IgD-negative memory B cell (primary cell): Measurements from ENCODE around the gene CAMK2G. TPM values are rescaled to one million over a fixed set of nuclear protein-coding genes. Genes with fewer than 3 reads are reported as not detected.
"Not testable (repeated sequence)": the region's sequence is repeated elsewhere in the genome, so short reads cannot be mapped to it uniquely, and the experiment has no call there.

Experiments
- H3K27ac Mint-ChIP-seq, 3 donors: one replicate each; pipeline ENCODE4 v1.8.0; 2020 to 2022; ENCODE audit warnings: mild to moderate bottlenecking in 3 of 3, mixed read lengths in 3 of 3, moderate library complexity in 1 of 3
- H3K27me3 Mint-ChIP-seq: one replicate; pipeline ENCODE4 v1.8.0; 2021; ENCODE audit warnings: mixed read lengths
- H3K36me3 Mint-ChIP-seq: one replicate; pipeline ENCODE4 v1.8.0; 2020; ENCODE audit warnings: mild to moderate bottlenecking, mixed read lengths
- H3K4me1 Mint-ChIP-seq, 3 donors: one replicate each; pipeline ENCODE4 v1.8.0; 2020 to 2022; ENCODE audit warnings: mixed read lengths in 3 of 3, mild to moderate bottlenecking in 1 of 3
- H3K4me3 Mint-ChIP-seq, 4 donors: one replicate each; pipeline ENCODE4 v1.8.0; 2020 to 2022; ENCODE audit warnings: mild to moderate bottlenecking in 4 of 4, mixed read lengths in 4 of 4, moderate library complexity in 3 of 4
- H3K9me3 Mint-ChIP-seq, 3 donors: one replicate each; pipeline ENCODE4 v1.8.0; 2020 to 2021; ENCODE audit warnings: mixed read lengths in 3 of 3, mild to moderate bottlenecking in 1 of 3
- polyA plus RNA-seq: library from polyadenylated mRNA; unstranded; fragments of 300-500 nt; fragmentation: Illumina TruSeq; gene quantifications from one replicate; pipeline ENCODE4 v1.2.3, GENCODE V29; 2021

Gene CAMK2G
- polyA plus RNA-seq, 1 donor from 2014 or later, result 7.2 TPM

DNA sequence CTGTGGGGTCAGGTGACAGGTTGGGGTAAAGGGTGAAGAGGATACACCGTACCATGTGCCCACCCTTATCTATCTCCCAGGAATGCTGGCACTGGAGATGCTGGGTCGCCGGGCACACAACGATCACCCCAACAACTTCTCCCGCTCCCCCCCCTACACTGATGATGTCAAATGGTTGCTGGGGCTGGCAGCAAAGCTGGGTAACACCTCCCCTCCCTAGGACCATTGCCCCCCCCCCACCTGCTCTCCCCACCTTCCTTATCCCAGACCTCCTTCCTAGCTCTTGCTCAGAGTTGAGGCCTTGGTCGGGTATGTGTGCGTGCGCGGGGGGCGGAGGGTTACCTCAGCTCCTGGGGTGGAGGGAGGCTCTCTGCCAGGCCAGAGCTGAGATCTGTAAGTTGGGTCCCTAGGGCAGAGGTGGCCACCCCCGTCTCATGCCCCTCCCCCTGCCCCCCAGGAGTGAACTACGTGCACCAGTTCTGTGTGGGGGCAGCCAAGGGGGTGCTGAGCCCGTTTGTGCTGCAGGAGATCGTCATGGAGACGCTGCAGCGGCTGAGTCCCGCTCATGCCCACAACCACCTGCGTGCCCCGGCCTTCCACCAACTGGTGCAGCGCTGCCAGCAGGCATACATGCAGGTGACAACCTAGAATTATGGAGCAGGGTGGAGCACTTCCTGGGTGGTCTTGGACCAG is 73.6 kb downstream of the CAMK2G start:
- Mint-ChIP-seq H3K36me3 (peaks cover 6% of the 10 kb centered on the region), H3K9me3 (no peaks in the 10 kb centered on the region), H3K4me3 (no peak overlapping the region), H3K27ac (peak overlapping the region in 1 of 3 donors; percentile 89), H3K27me3 (no peaks in the 10 kb centered on the region), H3K4me1 (peaks cover 6 to 19% (median 8%) of the 10 kb centered on the region in 3 donors)

DNA sequence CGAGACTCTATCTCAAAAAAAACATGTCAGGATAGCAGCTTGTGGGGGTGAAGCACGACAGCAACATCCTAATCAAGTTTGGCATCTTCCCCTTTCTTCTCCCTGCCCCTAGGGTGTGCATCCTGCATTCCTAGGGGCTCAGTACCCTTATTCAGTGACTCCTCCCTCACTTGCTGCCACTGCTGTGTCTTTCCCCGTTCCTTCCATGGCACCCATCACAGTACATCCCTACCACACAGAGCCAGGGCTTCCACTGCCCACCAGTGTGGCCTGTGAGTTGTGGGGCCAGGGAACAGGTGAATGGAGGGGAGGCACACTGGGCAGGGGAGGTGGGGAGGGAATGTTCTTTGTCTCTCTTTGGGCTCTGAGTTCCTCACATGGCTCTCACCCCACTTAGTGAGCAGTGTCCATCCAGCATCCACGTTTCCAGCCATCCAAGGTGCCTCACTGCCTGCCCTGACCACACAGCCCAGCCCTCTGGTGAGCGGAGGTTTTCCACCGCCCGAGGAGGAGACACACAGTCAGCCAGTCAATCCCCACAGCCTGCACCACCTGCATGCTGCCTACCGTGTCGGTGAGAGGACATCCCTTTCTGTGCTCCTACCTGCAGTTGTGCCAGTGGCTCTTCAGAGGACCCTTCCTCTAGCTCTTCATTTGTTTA is 74.3 kb downstream of the CAMK2G start:
- Mint-ChIP-seq H3K36me3 (peaks cover 6% of the 10 kb centered on the region), H3K4me1 (peaks cover 6 to 19% (median 8%) of the 10 kb centered on the region in 3 donors), H3K9me3 (no peaks in the 10 kb centered on the region), H3K27ac (peak overlapping the region in 2 of 3 donors; percentile 48 to 89), H3K27me3 (no peaks in the 10 kb centered on the region), H3K4me3 (no peak overlapping the region)

DNA sequence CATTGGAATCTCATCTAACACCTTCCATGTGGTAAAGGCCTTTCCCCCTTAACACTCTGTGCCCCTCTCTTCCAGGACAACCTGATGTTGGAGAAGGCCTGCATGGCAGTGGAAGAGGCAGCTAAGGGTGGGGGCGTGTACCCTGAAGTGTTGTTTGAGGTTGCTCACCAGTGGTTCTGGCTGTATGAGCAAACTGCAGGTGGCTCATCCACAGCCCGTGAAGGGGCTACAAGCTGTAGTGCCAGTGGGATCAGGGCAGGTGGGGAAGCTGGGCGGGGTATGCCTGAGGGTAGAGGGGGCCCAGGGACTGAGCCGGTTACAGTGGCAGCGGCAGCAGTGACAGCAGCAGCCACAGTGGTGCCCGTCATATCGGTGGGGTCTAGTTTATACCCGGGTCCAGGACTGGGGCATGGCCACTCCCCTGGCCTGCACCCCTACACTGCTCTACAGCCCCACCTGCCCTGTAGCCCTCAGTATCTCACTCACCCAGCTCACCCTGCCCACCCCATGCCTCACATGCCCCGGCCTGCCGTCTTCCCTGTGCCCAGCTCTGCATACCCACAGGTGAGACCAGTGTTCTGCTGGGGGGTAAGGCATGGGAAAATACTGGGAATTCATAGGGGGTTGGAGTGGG is 75.3 kb downstream of the CAMK2G start:
- peaks cover 5 to 16% (median 7%) of the 10 kb centered on the region in 3 donors for H3K4me1 Mint-ChIP-seq
- no peak overlapping the region for H3K4me3 Mint-ChIP-seq
- no peaks in the 10 kb centered on the region for H3K27me3 Mint-ChIP-seq
- H3K9me3 Mint-ChIP-seq, result no peaks in the 10 kb centered on the region
- peak overlapping the region in 2 of 3 donors; percentile 48 to 89 for H3K27ac Mint-ChIP-seq
- peaks cover 6% of the 10 kb centered on the region for H3K36me3 Mint-ChIP-seq

DNA sequence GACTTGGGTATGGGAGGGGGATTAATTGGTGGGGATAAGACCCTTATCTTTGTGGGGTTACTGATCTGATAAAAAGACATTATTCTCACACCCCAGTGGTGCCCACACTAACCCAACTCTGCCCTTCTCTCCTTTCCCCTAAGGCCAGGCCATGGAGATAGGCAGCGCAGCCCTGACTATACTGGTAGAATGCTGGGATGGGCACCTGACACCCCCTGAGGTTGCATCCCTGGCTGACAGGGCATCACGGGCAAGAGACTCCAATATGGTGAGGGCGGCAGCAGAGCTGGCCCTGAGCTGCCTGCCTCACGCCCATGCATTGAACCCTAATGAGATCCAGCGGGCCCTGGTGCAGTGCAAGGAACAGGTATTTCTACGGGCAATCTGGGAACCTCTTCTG is 76.3 kb downstream of the CAMK2G start:
- no peak overlapping the region for H3K4me3 Mint-ChIP-seq

DNA sequence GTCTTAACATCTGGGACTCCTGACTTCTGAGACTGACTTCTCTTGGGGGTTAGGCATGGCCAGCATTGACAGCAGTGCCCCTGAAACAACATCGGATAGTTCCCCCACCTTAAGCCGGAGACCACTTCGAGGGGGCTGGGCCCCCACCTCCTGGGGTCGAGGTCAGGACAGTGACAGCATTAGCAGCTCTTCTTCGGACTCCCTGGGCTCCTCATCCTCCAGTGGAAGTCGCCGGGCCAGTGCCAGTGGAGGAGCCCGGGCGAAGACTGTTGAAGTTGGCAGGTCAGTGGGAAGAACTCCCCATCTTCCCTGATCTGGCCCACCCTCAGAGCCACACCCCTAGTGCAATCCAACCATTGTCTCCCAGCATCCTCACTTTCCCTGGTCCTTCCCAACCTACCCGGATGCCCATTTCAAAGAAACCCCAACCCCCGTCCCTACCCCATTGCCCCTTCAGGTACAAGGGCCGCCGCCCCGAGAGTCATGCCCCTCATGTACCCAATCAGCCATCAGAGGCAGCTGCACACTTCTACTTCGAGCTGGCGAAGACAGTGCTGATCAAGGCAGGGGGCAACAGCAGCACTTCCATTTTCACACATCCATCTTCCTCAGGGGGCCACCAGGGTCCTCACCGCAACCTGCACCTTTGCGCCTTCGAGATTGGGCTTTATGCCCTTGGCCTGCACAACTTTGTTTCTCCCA is 76.9 kb downstream of the CAMK2G start:
- Mint-ChIP-seq H3K27ac (peak overlapping the region in 2 of 3 donors; percentile 27 to 78), H3K4me3 (no peak overlapping the region), H3K9me3 (no peaks in the 10 kb centered on the region), H3K27me3 (no peaks in the 10 kb centered on the region), H3K4me1 (peaks cover 0 to 4% (median 0%) of the 10 kb centered on the region in 3 donors), H3K36me3 (peaks cover 2% of the 10 kb centered on the region)

More for the DNA sequence above, 76.3 kb downstream of the CAMK2G start:
- Mint-ChIP-seq H3K27me3 (no peaks in the 10 kb centered on the region), H3K4me1 (peaks cover 0 to 7% (median 0%) of the 10 kb centered on the region in 3 donors), H3K27ac (peak overlapping the region in 2 of 3 donors; percentile 8 to 78), H3K36me3 (peaks cover 2% of the 10 kb centered on the region), H3K9me3 (no peaks in the 10 kb centered on the region)

DNA sequence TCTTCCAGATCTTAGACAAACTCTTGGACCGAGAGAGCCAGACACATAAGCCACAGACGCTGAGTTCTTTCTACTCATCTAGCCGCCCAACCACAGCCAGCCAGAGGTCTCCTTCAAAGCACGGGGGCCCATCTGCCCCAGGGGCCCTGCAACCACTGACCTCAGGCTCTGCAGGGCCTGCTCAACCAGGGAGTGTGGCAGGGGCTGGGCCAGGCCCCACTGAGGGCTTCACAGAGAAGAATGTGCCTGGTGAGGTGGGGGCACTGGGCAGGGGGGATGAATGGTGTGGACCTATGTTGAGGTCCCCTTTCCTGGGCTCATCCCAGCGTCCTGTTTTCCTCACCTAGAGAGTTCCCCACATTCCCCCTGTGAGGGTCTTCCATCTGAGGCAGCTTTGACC is 77.6 kb downstream of the CAMK2G start:
- Mint-ChIP-seq H3K4me1 (peaks cover 0 to 4% (median 0%) of the 10 kb centered on the region in 3 donors), H3K27me3 (no peaks in the 10 kb centered on the region), H3K9me3 (no peaks in the 10 kb centered on the region), H3K36me3 (no peaks in the 10 kb centered on the region), H3K4me3 (no peak overlapping the region), H3K27ac (no peak overlapping the region)

DNA sequence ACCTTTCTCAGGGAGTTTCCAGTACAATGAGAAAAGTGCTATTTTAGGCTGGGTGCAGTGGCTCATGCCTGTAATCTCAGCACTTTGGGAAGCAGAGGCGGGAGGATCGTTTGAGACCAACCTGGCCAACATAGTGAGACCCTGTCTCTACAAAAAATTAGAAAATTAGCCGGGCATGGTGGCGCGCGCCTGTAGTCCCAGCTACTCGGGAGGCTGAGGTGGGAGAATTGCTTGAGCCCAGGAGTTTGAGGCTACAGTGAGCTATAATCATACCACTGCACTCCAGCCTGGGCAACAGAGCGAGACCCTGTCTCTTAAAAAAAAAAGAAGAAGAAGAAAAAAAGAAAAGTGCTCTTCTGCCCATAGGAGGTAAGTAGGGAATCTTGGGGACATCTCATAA is 78.3 kb downstream of the CAMK2G start:
- H3K4me1 Mint-ChIP-seq, H3K4me3 Mint-ChIP-seq: not testable (repeated sequence)
- H3K27ac Mint-ChIP-seq, result peak overlapping the region in 2 of 3 donors; percentile 41 to 54

DNA sequence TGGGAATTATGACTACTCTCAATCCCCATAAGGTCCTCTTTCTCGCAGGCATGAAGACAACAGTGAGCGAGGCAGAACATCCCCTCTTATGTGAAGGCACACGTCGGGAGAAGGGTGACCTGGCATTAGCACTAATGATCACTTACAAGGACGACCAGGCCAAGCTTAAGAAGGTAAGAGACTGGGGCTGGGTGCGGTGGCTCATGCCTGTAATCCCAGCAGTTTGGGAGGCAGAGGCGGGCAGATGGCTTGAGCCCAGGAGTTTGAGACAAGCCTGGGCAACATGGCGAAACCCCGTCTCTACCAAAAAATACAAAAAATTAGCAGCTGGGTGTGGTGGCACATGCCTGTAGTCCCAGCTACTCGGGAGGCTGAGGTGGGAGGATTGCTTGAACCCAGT is 78.9 kb downstream of the CAMK2G start:
- not testable (repeated sequence) for H3K36me3 Mint-ChIP-seq, H3K4me1 Mint-ChIP-seq, H3K27me3 Mint-ChIP-seq, H3K9me3 Mint-ChIP-seq, H3K4me3 Mint-ChIP-seq
- peak overlapping the region in 2 of 3 donors; percentile 19 to 54 for H3K27ac Mint-ChIP-seq

More for the DNA sequence above, 78.3 kb downstream of the CAMK2G start:
- not testable (repeated sequence) for H3K36me3 Mint-ChIP-seq, H3K9me3 Mint-ChIP-seq, H3K27me3 Mint-ChIP-seq

DNA sequence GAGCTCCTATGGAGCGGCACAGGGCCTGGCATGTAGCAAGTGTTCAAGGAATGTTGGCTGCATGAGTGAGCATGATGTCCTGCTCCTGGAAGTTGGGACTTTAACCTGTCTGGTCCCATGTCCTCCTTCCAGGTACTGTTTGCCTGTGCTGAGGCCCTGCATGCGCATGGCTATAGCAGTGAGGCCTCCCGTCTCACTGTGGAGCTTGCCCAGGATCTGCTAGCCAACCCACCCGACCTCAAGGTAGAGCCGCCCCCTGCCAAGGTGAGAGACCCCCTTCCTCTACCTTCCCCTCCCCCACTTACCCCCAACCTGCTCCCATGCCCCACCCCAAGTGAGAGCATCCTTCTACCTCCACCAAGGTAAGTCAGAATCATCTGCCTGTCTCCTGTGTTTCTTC is 80.9 kb downstream of the CAMK2G start:
- H3K36me3 Mint-ChIP-seq, result peaks cover 7% of the 10 kb centered on the region
- H3K4me1 Mint-ChIP-seq, result peaks cover 0 to 4% (median 0%) of the 10 kb centered on the region in 3 donors
- H3K27ac Mint-ChIP-seq, result peak overlapping the region in 2 of 3 donors; percentile 1 to 52
- H3K4me3 Mint-ChIP-seq, result peak overlapping the region in 2 of 4 donors; percentile 17 to 74
- H3K9me3 Mint-ChIP-seq, result no peaks in the 10 kb centered on the region
- no peaks in the 10 kb centered on the region for H3K27me3 Mint-ChIP-seq

DNA sequence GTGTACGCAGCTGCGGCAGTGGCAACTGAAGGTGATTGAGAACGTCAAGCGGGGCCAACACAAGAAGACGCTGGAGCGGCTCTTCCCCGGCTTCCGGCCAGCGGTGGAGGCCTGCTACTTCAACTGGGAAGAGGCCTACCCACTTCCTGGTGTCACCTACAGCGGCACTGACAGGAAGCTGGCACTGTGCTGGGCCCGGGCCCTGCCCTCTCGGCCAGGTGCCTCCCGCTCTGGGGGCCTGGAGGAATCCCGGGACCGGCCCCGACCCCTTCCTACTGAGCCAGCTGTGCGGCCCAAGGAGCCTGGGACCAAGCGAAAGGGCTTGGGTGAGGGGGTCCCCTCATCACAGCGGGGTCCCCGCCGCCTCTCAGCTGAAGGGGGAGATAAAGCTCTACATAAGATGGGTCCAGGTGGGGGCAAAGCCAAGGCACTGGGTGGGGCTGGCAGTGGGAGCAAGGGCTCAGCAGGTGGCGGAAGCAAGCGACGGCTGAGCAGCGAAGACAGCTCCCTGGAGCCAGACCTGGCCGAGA is 82.4 kb downstream of the CAMK2G start:
- peaks cover 3 to 6% (median 4%) of the 10 kb centered on the region in 3 donors for H3K4me1 Mint-ChIP-seq
- peaks cover 7% of the 10 kb centered on the region for H3K36me3 Mint-ChIP-seq
- no peaks in the 10 kb centered on the region for H3K9me3 Mint-ChIP-seq
- peak overlapping the region in 1 of 4 donors; percentile 52 for H3K4me3 Mint-ChIP-seq
- H3K27ac Mint-ChIP-seq, result no peak overlapping the region
- no peaks in the 10 kb centered on the region for H3K27me3 Mint-ChIP-seq

DNA sequence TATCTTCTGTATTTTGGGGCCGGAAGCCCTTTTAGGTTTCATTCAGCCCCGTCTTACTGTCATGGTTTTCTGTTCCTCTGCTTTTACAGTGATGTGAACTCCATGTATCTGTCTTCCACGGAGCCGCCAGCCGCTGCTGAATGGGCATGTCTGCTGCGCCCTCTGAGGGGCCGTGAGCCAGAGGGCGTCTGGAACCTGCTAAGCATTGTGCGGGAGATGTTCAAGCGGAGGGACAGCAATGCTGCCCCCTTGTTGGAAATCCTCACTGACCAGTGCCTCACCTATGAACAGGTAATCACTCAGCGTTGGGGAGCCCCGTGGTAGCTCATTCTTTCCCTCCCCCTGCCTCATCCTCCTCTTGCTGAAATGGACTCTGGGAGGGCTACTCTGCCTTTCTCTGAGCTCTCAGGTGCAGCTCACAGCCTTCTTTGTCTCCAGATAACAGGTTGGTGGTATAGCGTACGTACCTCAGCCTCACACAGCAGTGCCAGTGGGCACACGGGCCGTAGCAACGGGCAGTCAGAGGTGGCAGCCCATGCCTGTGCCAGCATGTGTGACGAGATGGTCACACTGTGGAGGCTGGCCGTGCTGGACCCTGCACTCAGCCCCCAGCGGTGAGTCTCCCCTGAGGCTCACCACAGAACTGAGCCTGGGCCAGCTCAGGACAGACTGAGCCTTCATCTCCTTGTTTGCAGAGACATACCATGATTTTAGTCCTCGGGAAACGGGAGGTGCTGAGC is 83.3 kb downstream of the CAMK2G start:
- peaks cover 7% of the 10 kb centered on the region for H3K36me3 Mint-ChIP-seq
- no peaks in the 10 kb centered on the region for H3K27me3 Mint-ChIP-seq
- H3K27ac Mint-ChIP-seq, result no peak overlapping the region
- H3K4me3 Mint-ChIP-seq, result peak overlapping the region in 1 of 4 donors; percentile 52
- H3K4me1 Mint-ChIP-seq, result peaks cover 7 to 12% (median 10%) of the 10 kb centered on the region in 3 donors
- no peaks in the 10 kb centered on the region for H3K9me3 Mint-ChIP-seq

DNA sequence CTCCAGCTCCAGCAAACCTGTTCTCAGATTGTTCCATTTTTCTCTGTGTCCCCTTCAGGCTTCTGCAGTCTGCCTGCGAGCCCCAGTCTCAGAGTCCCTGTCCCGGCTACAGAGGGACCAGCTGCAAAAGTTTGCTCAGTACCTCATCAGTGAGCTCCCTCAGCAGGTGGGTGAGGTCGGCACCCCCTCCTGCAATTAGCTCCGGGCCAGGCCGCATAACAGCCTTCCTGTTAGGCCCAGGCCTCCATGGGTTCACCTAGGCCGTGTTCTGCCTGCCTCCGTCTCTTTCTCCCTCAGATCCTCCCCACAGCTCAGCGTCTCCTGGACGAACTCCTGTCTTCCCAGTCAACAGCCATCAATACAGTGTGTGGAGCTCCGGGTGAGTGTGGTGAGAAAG is 84.7 kb downstream of the CAMK2G start:
- H3K4me3 Mint-ChIP-seq, result peak overlapping the region in 1 of 4 donors; percentile 40
- no peaks in the 10 kb centered on the region for H3K9me3 Mint-ChIP-seq
- no peaks in the 10 kb centered on the region for H3K27me3 Mint-ChIP-seq
- peaks cover 13 to 18% (median 15%) of the 10 kb centered on the region in 3 donors for H3K4me1 Mint-ChIP-seq
- H3K36me3 Mint-ChIP-seq, result peaks cover 7% of the 10 kb centered on the region
- H3K27ac Mint-ChIP-seq, result peak overlapping the region in 1 of 3 donors; percentile 64

DNA sequence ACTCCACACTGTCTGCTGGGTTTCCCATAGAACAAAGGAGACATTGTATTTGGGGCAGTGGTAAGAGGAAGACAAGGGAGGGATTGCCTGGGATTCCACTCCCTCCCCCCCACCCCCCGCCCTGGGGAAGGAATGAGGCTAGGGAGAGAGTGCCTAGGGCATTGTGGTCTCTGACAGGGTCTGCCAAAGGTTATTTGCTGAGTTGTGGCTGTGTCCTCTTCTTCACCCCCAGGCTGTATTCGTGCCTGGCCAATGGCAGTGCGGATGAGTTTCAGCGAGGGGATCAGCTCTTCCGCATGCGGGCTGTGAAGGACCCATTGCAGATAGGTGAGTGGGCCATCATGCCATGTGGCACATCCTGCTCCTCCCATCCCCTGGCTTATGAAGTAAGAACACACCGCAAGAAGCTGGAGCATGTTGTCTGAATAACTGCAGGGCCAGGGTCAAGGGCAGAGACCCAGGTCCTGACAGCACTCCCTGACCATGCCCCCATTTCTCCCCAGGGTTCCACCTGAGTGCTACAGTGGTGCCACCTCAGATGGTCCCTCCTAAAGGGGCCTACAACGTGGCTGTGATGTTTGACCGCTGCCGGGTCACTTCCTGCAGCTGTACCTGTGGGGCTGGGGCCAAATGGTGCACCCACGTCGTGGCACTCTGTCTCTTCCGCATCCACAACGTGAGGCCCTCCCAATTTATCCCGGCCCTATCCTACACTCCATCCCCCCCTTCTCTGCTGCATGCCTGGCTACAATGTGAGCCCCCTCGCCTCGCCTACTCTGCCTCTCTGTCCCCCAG is 85.3 kb downstream of the CAMK2G start:
- Mint-ChIP-seq H3K36me3 (peaks cover 7% of the 10 kb centered on the region), H3K27me3 (no peaks in the 10 kb centered on the region), H3K4me1 (peaks cover 13 to 18% (median 15%) of the 10 kb centered on the region in 3 donors), H3K27ac (peak overlapping the region in 1 of 3 donors; percentile 64), H3K9me3 (no peaks in the 10 kb centered on the region), H3K4me3 (peak overlapping the region in 1 of 4 donors; percentile 58)
